GM10266 (cell line): ENCODE results near the gene COA6.

Experiments used
- DNase-seq: peaks from one replicate; pipeline ENCODE4 v3.0.0; 2012; ENCODE audit errors: extremely low spot score
- TF ChIP-seq, protein P1 (sequence below): IDR thresholded peaks from 2 replicates; pipeline ENCODE4 v1.5.1; 2012; ENCODE audit warnings: mild to moderate bottlenecking, low read depth; ENCODE audit not compliant: control insufficient read depth, insufficient read depth; ENCODE audit errors: missing control alignments

The COA6 gene

DNA sequence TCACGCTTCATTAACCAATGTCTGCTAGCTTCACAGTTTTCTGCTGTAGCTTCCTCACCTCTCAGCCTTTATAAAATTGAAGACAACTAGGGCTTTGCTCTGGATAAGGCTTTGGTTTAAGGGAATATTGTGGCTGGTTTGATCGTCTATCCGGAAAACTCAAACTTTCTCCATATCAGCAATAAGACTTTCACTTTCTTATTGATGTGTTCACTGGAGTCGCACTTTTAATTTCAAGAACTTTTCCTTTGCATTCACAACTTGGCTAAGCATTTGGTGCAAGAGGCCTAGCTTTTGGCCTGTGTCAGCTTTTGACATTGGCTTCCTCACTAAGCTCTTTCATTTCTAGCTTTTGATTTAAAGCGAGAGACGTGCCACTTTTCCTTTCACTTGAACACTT lies 12.9 kb downstream of the COA6 start:
- TF ChIP-seq, protein P1, sequence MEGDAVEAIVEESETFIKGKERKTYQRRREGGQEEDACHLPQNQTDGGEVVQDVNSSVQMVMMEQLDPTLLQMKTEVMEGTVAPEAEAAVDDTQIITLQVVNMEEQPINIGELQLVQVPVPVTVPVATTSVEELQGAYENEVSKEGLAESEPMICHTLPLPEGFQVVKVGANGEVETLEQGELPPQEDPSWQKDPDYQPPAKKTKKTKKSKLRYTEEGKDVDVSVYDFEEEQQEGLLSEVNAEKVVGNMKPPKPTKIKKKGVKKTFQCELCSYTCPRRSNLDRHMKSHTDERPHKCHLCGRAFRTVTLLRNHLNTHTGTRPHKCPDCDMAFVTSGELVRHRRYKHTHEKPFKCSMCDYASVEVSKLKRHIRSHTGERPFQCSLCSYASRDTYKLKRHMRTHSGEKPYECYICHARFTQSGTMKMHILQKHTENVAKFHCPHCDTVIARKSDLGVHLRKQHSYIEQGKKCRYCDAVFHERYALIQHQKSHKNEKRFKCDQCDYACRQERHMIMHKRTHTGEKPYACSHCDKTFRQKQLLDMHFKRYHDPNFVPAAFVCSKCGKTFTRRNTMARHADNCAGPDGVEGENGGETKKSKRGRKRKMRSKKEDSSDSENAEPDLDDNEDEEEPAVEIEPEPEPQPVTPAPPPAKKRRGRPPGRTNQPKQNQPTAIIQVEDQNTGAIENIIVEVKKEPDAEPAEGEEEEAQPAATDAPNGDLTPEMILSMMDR: no peak
- no peak for DNase-seq

DNA sequence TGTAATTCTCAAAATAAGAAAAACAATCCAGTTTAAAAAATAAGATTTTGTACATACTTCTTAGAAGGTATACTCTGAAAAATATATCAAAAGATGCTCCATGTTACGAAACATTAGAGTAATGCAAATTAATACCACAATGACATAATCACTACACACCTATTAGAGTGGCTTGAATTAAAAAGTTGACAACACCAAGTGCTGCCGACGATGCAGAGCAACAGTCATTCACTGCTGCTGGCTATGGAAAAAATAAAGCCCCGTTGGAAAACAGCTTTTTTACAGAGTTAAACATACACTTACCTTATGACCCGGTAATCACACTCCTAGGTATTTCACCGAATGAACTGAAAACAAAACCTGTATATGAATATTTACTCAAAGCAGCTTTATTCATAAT lies 14.8 kb downstream of the COA6 start:
- DNase-seq: no peak
- TF ChIP-seq, protein P1: no peak

DNA sequence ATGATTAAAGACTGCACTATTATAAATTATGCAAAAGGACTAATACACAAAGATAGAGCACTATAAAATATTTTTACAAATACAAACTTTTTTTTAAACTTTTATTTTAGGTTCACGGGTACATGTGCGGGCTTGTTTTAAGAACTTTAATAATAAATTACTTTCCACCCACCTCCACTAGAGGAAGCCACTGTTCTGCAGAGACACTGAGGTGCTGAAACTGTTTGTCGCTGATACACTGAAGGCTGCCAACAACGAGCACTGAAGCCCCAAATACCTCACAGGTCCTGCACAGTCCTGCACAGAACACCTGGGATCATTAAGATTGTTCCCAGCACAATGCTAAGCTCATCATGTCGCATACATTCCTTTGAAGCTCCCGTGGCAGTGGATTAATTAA lies 19.9 kb downstream of the COA6 start:
- no peak for DNase-seq
- TF ChIP-seq, protein P1: no peak

DNA sequence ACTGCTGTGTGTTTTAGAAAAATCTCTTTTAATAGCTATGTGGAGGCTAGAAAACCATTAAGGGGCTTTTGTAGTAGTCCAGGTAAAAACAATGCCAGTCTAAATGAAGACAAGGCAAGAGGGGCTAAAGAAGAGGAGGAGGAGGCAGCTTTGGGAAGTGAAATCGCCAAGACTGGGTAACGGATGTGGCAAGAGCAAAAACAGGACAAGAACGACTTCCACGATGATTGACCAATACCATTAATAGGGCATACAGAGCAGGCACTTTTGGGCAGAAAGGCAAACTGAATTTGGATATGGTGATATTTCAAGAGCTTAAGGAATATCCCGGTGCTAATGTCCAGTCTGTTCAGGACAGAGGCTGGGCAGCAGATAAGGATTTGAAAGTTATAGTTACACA lies 22.0 kb downstream of the COA6 start:
- TF ChIP-seq, protein P1: no peak
- DNase-seq: no peak

DNA sequence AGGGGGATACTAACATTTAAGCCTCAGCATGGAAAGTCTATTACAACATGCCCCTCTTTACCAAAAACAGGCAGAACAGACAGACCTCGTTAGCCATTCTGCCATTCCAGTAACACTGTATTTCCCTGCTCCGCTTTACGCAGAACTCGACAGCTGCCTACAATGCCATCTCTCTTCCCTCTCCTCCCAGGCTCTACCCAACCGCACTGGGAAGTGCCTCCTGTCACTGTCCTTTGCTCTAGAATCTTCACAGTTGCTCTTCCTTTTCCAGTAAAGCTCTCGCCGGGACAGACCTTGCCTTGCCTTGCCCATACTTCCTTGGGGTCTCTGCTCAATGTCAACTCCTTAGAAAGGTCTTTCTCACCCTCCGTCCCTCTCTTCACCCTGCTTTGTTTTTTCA lies 22.8 kb downstream of the COA6 start:
- TF ChIP-seq, protein P1: no peak

DNA sequence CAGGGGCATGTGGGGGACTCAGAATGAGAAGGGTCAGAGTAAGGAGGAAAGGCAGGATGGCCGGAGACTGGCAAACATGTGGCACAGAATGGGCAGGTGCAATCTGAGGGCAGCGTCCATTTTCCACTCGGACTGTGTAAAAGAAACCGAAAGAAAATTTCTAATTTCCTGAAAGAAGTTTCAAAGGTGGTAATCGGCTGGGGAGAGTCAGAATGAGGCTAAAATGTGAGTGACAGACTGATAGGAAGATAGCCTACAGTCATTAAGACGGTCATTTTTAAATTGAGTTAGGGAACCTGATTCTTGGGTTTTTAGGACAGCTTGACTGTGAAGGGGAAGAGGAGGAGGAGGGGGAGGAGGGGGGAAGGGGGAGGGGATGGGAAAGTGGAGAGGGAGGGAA lies 23.6 kb downstream of the COA6 start:
- TF ChIP-seq, protein P1: no peak
- DNase-seq: no peak

More for the DNA sequence above, 22.8 kb downstream of the COA6 start:
- DNase-seq: no peak

DNA sequence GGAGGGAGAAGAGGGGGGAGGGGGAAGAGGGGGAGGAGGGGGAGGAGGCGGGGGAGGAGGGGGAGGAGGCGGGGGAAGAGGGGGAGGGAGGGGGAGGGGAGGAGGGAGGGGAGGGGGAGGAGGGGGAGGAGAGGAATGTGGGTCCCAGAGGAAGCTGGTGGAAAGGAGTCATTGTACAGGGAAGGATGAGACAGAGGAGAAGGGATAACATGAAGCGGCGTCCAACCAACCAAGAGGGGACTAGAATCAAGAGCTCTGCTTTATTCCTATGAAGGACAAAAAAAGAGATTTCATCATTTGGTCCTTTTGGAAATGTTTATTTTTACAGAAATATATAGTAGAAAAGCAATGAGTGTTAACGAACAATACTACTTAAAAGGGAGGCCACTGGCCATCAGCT lies 24.5 kb downstream of the COA6 start:
- TF ChIP-seq, protein P1: no peak
- DNase-seq: no peak
